GM18907 (cell line): ENCODE measurements around the gene RPS3.

Experiments
- ATAC-seq: cut with Tn5 transposase; IDR thresholded peaks from one replicate; pipeline ENCODE4 v1.9.1; 2021; ENCODE audit warnings: mild to moderate bottlenecking, moderate library complexity; ENCODE audit not compliant: unreplicated experiment

RPS3 gene

GRCh38 chr11:75453916-75454655, 54.8 kb downstream of the RPS3 start:
- no peak for ATAC-seq

GRCh38 chr11:75454987-75455386, 55.7 kb downstream of the RPS3 start:
- no peak for ATAC-seq
